ENCODE measurements around the gene RNU5D-1. TPM values are rescaled to one million over a fixed set of nuclear protein-coding genes. Genes with fewer than 3 reads are reported as not detected.

RNU5D-1 gene
- polyA plus RNA-seq, 3 donors: not detected

DNA sequence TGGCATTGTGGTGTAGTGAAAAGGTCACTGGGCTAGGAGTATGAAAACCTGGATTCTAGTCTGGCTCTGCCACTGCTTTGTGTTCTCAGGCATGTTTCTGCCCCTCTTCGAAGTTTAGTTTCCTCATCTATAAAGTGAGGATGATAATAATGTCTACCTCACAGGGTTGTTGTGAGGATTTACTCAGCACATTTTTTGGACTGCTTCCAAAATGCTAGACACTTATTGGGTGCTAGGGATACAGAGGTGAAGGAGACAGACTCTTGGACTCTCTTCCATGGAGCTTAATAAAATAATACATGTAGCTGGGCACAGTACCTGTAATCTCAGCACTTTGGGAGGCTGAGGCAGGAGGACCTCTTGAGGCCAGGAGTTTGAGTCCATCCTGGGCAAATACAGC, 12.2 kb upstream of the RNU5D-1 start:
- Histone ChIP-seq H3K4me2 (replicated peaks; ENCODE audit: extremely low read depth, low read length, poor library complexity, severe bottlenecking) (no peak overlapping the region), H4K20me1 (ENCODE audit: insufficient read depth, low read length) (no peaks in the 10 kb centered on the region), H2AFZ (ENCODE audit: insufficient read depth, low read depth, low read length, poor library complexity, severe bottlenecking) (no peak overlapping the region), H3K4me1 (ENCODE audit: control insufficient read depth in 1 of 2, insufficient read depth in 2 of 2, low read length in 2 of 2) (peaks cover 15 to 21% of the 10 kb centered on the region in 2 donors), H3K36me3 (replicated peaks in 1 of 2; ENCODE audit: control insufficient read depth in 1 of 2, insufficient read depth in 2 of 2, low read length in 2 of 2) (peaks cover 18 to 47% of the 10 kb centered on the region in 2 donors), H3K9me3 (replicated peaks in 1 of 2; ENCODE audit: control insufficient read depth in 1 of 2, insufficient read depth in 1 of 2, low read length in 2 of 2) (no peaks in the 10 kb centered on the region), H3K4me3 (replicated peaks in 1 of 3; ENCODE audit: low read depth in 2 of 3, low read length in 3 of 3) (no peak overlapping the region), H3K9ac (ENCODE audit: insufficient read depth, low read length, poor library complexity, severe bottlenecking) (no peak overlapping the region), H3K79me2 (ENCODE audit: insufficient read depth, low read length) (peaks cover 74% of the 10 kb centered on the region), H3K27me3 (ENCODE audit: control insufficient read depth in 2 of 2, insufficient read depth in 2 of 2, low read length in 2 of 2) (no peaks in the 10 kb centered on the region), H3K27ac (ENCODE audit: low read depth in 1 of 2, low read length in 2 of 2) (peak overlapping the region in 1 of 2 donors; percentile 59)
- TF ChIP-seq, protein P1, sequence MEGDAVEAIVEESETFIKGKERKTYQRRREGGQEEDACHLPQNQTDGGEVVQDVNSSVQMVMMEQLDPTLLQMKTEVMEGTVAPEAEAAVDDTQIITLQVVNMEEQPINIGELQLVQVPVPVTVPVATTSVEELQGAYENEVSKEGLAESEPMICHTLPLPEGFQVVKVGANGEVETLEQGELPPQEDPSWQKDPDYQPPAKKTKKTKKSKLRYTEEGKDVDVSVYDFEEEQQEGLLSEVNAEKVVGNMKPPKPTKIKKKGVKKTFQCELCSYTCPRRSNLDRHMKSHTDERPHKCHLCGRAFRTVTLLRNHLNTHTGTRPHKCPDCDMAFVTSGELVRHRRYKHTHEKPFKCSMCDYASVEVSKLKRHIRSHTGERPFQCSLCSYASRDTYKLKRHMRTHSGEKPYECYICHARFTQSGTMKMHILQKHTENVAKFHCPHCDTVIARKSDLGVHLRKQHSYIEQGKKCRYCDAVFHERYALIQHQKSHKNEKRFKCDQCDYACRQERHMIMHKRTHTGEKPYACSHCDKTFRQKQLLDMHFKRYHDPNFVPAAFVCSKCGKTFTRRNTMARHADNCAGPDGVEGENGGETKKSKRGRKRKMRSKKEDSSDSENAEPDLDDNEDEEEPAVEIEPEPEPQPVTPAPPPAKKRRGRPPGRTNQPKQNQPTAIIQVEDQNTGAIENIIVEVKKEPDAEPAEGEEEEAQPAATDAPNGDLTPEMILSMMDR (IDR thresholded peaks at IDR 0.05): no peak
- peaks cover 21% of the 10 kb centered on the region for H3K4me1 Mint-ChIP-seq
- peak overlapping the region in 2 of 7 donors; percentile 15 to 55 for H3K27ac Mint-ChIP-seq
- no peak overlapping the region for H3K4me3 Mint-ChIP-seq
- H3K9me3 Mint-ChIP-seq: peaks cover 0 to 2% (median 0%) of the 10 kb centered on the region in 7 donors
- H3K27me3 Mint-ChIP-seq (ENCODE audit: low read depth in 3 of 3): no peaks in the 10 kb centered on the region
- H3K36me3 Mint-ChIP-seq: peaks cover 21 to 55% of the 10 kb centered on the region in 2 donors
- DNase-seq: no peak
- intact Hi-C loops (cut with micrococcal nuclease): loop anchor here in 1 of 2 donors (5.0 kb wide), 1 partner anchor 34 kb away; the partner anchor contains the start of gene RPS8
- no CpG with 5 or more reads among the region's 1 CpG for WGBS (ENCODE audit: insufficient coverage)

- Histone ChIP-seq H4K20me1 (ENCODE audit: insufficient read depth, low read length) (no peaks in the 10 kb centered on the region), H3K4me2 (replicated peaks; ENCODE audit: extremely low read depth, low read length, poor library complexity, severe bottlenecking) (peak overlapping the region; percentile 98), H3K9ac (ENCODE audit: insufficient read depth, low read length, poor library complexity, severe bottlenecking) (no peak overlapping the region), H3K9me3 (replicated peaks in 1 of 2; ENCODE audit: control insufficient read depth in 1 of 2, insufficient read depth in 1 of 2, low read length in 2 of 2) (no peaks in the 10 kb centered on the region), H3K27ac (ENCODE audit: low read depth in 1 of 2, low read length in 2 of 2) (peak overlapping the region in 1 of 2 donors; percentile 95), H3K79me2 (ENCODE audit: insufficient read depth, low read length) (peaks cover 49% of the 10 kb centered on the region), H3K4me3 (replicated peaks in 1 of 3; ENCODE audit: low read depth in 2 of 3, low read length in 3 of 3) (peak overlapping the region; percentile 51 to 93 (median 73)), H2AFZ (ENCODE audit: insufficient read depth, low read depth, low read length, poor library complexity, severe bottlenecking) (peak overlapping the region; percentile 90), H3K4me1 (ENCODE audit: control insufficient read depth in 1 of 2, insufficient read depth in 2 of 2, low read length in 2 of 2) (peaks cover 15 to 21% of the 10 kb centered on the region in 2 donors), H3K36me3 (replicated peaks in 1 of 2; ENCODE audit: control insufficient read depth in 1 of 2, insufficient read depth in 2 of 2, low read length in 2 of 2) (peaks cover 4 to 24% of the 10 kb centered on the region in 2 donors), H3K27me3 (ENCODE audit: control insufficient read depth in 2 of 2, insufficient read depth in 2 of 2, low read length in 2 of 2) (no peaks in the 10 kb centered on the region)
- Mint-ChIP-seq H3K4me1 (peaks cover 23% of the 10 kb centered on the region), H3K9me3 (peaks cover 0 to 2% (median 0%) of the 10 kb centered on the region in 7 donors), H3K36me3 (peaks cover 15 to 35% of the 10 kb centered on the region in 2 donors), H3K27me3 (ENCODE audit: low read depth in 3 of 3) (peaks cover 0 to 5% (median 0%) of the 10 kb centered on the region in 3 donors), H3K27ac (peak overlapping the region in 5 of 7 donors; percentile 59 to 98 (median 95)), H3K4me3 (peak overlapping the region; percentile 95 to 96)
- TF ChIP-seq, protein P1 (IDR thresholded peaks at IDR 0.05): no peak
- intact Hi-C loops (cut with micrococcal nuclease): loop anchor here in 1 of 2 donors (5.0 kb wide), 1 partner anchor 37 kb away; the partner anchor contains the start of gene RPS8
- 4% methylated on average over 13 of the region's 14 CpGs for WGBS (ENCODE audit: insufficient coverage)
- no peak for DNase-seq
These were observed 9.2 kb upstream of the RNU5D-1 start for GRCh38 chr1:44740179-44740617.

All from CD14-positive monocyte (primary cell).